H1 (cell line): Measurements from ENCODE around the gene MGAT5B. TPM values are rescaled to one million over a fixed set of nuclear protein-coding genes. Genes with fewer than 3 reads are reported as not detected.

Experiments
- CTCF ChIA-PET: fragments of 300-600 bp; sonication (Branson Sonifier 250); formaldehyde crosslinking; loops from one replicate; lab custom pipeline; 2021; ENCODE audit not compliant: partially characterized antibody; lab: Charles Lee
- POLR2A ChIA-PET: fragments of 300-600 bp; sonication (Branson Sonifier 250); formaldehyde crosslinking; loops from one replicate; lab custom pipeline; 2021; ENCODE audit warnings: inconsistent platforms; ENCODE audit not compliant: partially characterized antibody; lab: Charles Lee
- DNase-seq, 2 experiments: peaks; one replicate each; pipeline versions ENCODE4 v3.0.0 to v3.0.0-alpha.2; 2010 to 2022; ENCODE audit warnings: low spot score in 2 of 2, low read depth in 1 of 2, mixed read lengths in 1 of 2
- FAIRE-seq: peaks from 2 replicates; lab custom pipeline; 2011; peaks lifted over from hg19 to GRCh38; lab: Jason Lieb, UNC
- H2AFZ ChIP-seq: 2 replicates; pipeline ENCODE4 v1.8.1; 2012; ENCODE audit warnings: low read length, inconsistent platforms
- H2AK5ac ChIP-seq: 2 replicates; pipeline ENCODE4 v1.6.1; 2013; ENCODE audit warnings: low read depth, low read length
- H2BK120ac ChIP-seq: replicated peaks from 2 replicates; pipeline ENCODE3; 2013; ENCODE audit warnings: low read depth, low read length, inconsistent platforms
- H2BK12ac ChIP-seq: 2 replicates; pipeline ENCODE4 v1.6.1; 2013; ENCODE audit warnings: low read depth, low read length
- H2BK15ac ChIP-seq: 2 replicates; pipeline ENCODE4 v1.6.1; 2013; ENCODE audit warnings: low read length
- H2BK20ac ChIP-seq: 2 replicates; pipeline ENCODE4 v1.6.1; 2013; ENCODE audit warnings: low read length
- H2BK5ac ChIP-seq: 2 replicates; pipeline ENCODE4 v1.6.1; 2013; ENCODE audit warnings: low read depth, low read length
- H3K14ac ChIP-seq: 2 replicates; pipeline ENCODE4 v1.6.1; 2013; ENCODE audit warnings: inconsistent platforms; ENCODE audit not compliant: insufficient read length
- H3K18ac ChIP-seq: 2 replicates; pipeline ENCODE4 v1.6.1; 2013; ENCODE audit warnings: low read length; ENCODE audit errors: extremely low read depth
- H3K23ac ChIP-seq: 2 replicates; pipeline ENCODE4 v1.6.1; 2013; ENCODE audit warnings: inconsistent platforms; ENCODE audit not compliant: insufficient read length
- H3K23me2 ChIP-seq: 2 replicates; pipeline ENCODE4 v1.6.1; 2013; ENCODE audit warnings: low read depth, low read length
- H3K27ac ChIP-seq: 2 replicates; pipeline ENCODE4 v1.6.1; 2011; ENCODE audit warnings: low read depth, low read length, inconsistent platforms
- H3K27me3 ChIP-seq, 4 experiments: replicated peaks in 1 of 4; 1 replicate in 1 of 4; 2 replicates in 3 of 4; pipeline versions ENCODE4 v1.6.1 to v1.8.1; 2011 to 2013; ENCODE audit warnings: low read length in 3 of 4, mild to moderate bottlenecking in 3 of 4, inconsistent platforms in 2 of 4, mixed read lengths in 2 of 4, moderate library complexity in 1 of 4; ENCODE audit not compliant: control insufficient read depth in 3 of 4, insufficient read depth in 3 of 4; ENCODE audit errors: extremely low read depth in 1 of 4
- H3K36me3 ChIP-seq, 4 experiments: 2 replicates each; pipeline versions ENCODE4 v1.6.1 to v1.8.1; 2011 to 2013; ENCODE audit warnings: mild to moderate bottlenecking in 4 of 4, low read length in 3 of 4, moderate library complexity in 2 of 4, control low read depth in 1 of 4, inconsistent platforms in 1 of 4; ENCODE audit not compliant: insufficient read depth in 4 of 4, control insufficient read depth in 2 of 4
- H3K4ac ChIP-seq: replicated peaks from 2 replicates; pipeline ENCODE3; 2013; ENCODE audit warnings: low read length, low read depth, mixed read lengths, inconsistent platforms; ENCODE audit not compliant: insufficient read length
- H3K4me1 ChIP-seq, 4 experiments: replicated peaks in 1 of 4; 1 replicate in 1 of 4; 2 replicates in 3 of 4; pipeline versions ENCODE4 v1.6.1 to v1.8.1; 2011 to 2013; ENCODE audit warnings: low read length in 3 of 4, inconsistent platforms in 2 of 4, mixed read lengths in 1 of 4; ENCODE audit not compliant: insufficient read depth in 4 of 4, control insufficient read depth in 3 of 4
- H3K4me2 ChIP-seq, 2 experiments: 2 replicates each; pipeline versions ENCODE4 v1.6.1 to v1.8.1; 2011 to 2013; ENCODE audit warnings: low read depth in 2 of 2, low read length in 2 of 2, control low read depth in 1 of 2, inconsistent platforms in 1 of 2, mild to moderate bottlenecking in 1 of 2; ENCODE audit not compliant: insufficient read depth in 1 of 2
- H3K4me3 ChIP-seq, 4 experiments: fragments of 200-600, 300-600 bp in 1 of 4; sonication (generic), shearing (Covaris generic), sonication (Bioruptor Twin) in 1 of 4; 2 replicates each; pipeline versions ENCODE4 v1.5.1 to v1.8.1; 2011 to 2016; ENCODE audit warnings: low read length in 4 of 4, low read depth in 3 of 4, control low read depth in 2 of 4, inconsistent platforms in 2 of 4, mild to moderate bottlenecking in 2 of 4, mixed read lengths in 1 of 4, moderate library complexity in 1 of 4; ENCODE audit not compliant: insufficient read depth in 2 of 4; ENCODE audit errors: extremely low read depth in 1 of 4
- H3K56ac ChIP-seq: replicated peaks from 2 replicates; pipeline ENCODE3; 2013; ENCODE audit warnings: low read depth, mild to moderate bottlenecking, mixed read lengths, low read length, inconsistent platforms; ENCODE audit not compliant: insufficient read length
- H3K79me1 ChIP-seq: 2 replicates; pipeline ENCODE4 v1.6.1; 2013; ENCODE audit warnings: low read depth, low read length, control low read depth
- H3K79me2 ChIP-seq, 2 experiments: 2 replicates each; pipeline versions ENCODE4 v1.6.1 to v1.8.1; 2012 to 2013; ENCODE audit warnings: low read length in 2 of 2, mild to moderate bottlenecking in 2 of 2, inconsistent platforms in 1 of 2; ENCODE audit not compliant: insufficient read depth in 2 of 2, control insufficient read depth in 1 of 2
- H3K9ac ChIP-seq, 4 experiments: replicated peaks in 1 of 4; 1 replicate in 1 of 4; 2 replicates in 3 of 4; pipeline versions ENCODE4 v1.6.1 to v1.8.1; 2011 to 2013; ENCODE audit warnings: low read depth in 3 of 4, low read length in 3 of 4, control low read depth in 2 of 4, mild to moderate bottlenecking in 2 of 4, moderate library complexity in 2 of 4, inconsistent platforms in 1 of 4; ENCODE audit errors: extremely low read depth in 1 of 4
- H3K9me3 ChIP-seq, 2 experiments: 2 replicates each; pipeline versions ENCODE4 v1.6.1 to v1.8.1; 2012 to 2013; ENCODE audit warnings: mild to moderate bottlenecking in 2 of 2, moderate library complexity in 2 of 2, control low read depth in 1 of 2, inconsistent platforms in 1 of 2, low read depth in 1 of 2, low read length in 1 of 2, mixed read lengths in 1 of 2; ENCODE audit not compliant: insufficient read depth in 2 of 2
- H4K20me1 ChIP-seq, 2 experiments: replicated peaks in 1 of 2; 2 replicates each; pipeline versions ENCODE3 to v1.8.1; 2011 to 2013; ENCODE audit warnings: inconsistent platforms in 2 of 2, low read length in 2 of 2, mild to moderate bottlenecking in 1 of 2; ENCODE audit not compliant: insufficient read depth in 2 of 2, control insufficient read depth in 1 of 2
- H4K5ac ChIP-seq: 2 replicates; pipeline ENCODE4 v1.6.1; 2013; ENCODE audit warnings: low read length, low read depth, mixed read lengths, inconsistent platforms; ENCODE audit not compliant: insufficient read length
- H4K8ac ChIP-seq: 2 replicates; pipeline ENCODE4 v1.8.0; 2013; ENCODE audit warnings: mild to moderate bottlenecking, moderate library complexity, low read length, inconsistent platforms; ENCODE audit not compliant: insufficient read depth; ENCODE audit errors: extremely low read depth
- H4K91ac ChIP-seq: replicated peaks from 2 replicates; pipeline ENCODE3; 2013; ENCODE audit warnings: low read length, mixed read lengths, inconsistent platforms; ENCODE audit not compliant: insufficient read length
- CEBPB ChIP-seq: IDR thresholded peaks from 2 replicates; pipeline ENCODE4 v1.6.1; 2012; ENCODE audit warnings: low read depth, low read length
- KDM4A ChIP-seq: IDR thresholded peaks from one replicate; pipeline ENCODE4 v1.7.1; 2012; ENCODE audit warnings: low read depth, mild to moderate bottlenecking, moderate library complexity, low read length, inconsistent platforms; ENCODE audit not compliant: severe bottlenecking
- NRF1 ChIP-seq: IDR thresholded peaks from 2 replicates; pipeline ENCODE4 v1.6.1; 2011; ENCODE audit warnings: mild to moderate bottlenecking, low read depth, low read length, improper control_type of control experiment
- SAP30 ChIP-seq: fragments of 300-600 bp; sonication (generic); IDR thresholded peaks from 2 replicates; pipeline ENCODE4 v1.7.1; 2012; ENCODE audit warnings: low read length, moderate library complexity, mild to moderate bottlenecking, inconsistent platforms; ENCODE audit not compliant: insufficient read depth, insufficient replicate concordance
- TAF1 ChIP-seq: IDR thresholded peaks from 2 replicates; pipeline ENCODE4 v1.6.1; 2011; ENCODE audit warnings: mild to moderate bottlenecking, low read depth, low read length
- TAF7 ChIP-seq: optimal IDR thresholded peaks from 2 replicates; pipeline ENCODE3; 2011; ENCODE audit warnings: low read depth, mild to moderate bottlenecking, inconsistent platforms, low read length, moderate library complexity, borderline replicate concordance
- ZNF274 ChIP-seq: IDR thresholded peaks from 2 replicates; pipeline ENCODE4 v1.7.0; 2012; ENCODE audit warnings: low read length, borderline replicate concordance; ENCODE audit errors: extremely low read depth
- WGBS, 2 experiments: shearing (Covaris generic) in 1 of 2; methylation state at CpG; one replicate each; pipeline versions ENCODE4 v1.1.6 to v1.1.7; 2013 to 2015; ENCODE audit warnings: low lambda C conversion rate in 2 of 2, mixed read lengths in 2 of 2, inconsistent platforms in 1 of 2, low coverage in 1 of 2, missing lambda C conversion rate in 1 of 2; ENCODE audit not compliant: insufficient replicate concordance in 2 of 2, insufficient coverage in 1 of 2, insufficient read length in 1 of 2; ENCODE audit errors: extremely low coverage in 1 of 2, missing lambda C conversion rate in 1 of 2; 5-methylcytosine and 5-hydroxymethylcytosine counted together
- polyA plus RNA-seq, 7 experiments: library from polyadenylated mRNA; depleted of rRNA in 3 of 7; stranded (reverse) in 5 of 7; unstranded in 2 of 7; fragments of >200 nt in 5 of 7; fragments of 200-250 nt in 2 of 7; gene quantifications; 1 replicate in 5 of 7; 2 replicates in 1 of 7; 4 replicates in 1 of 7; pipeline versions ENCODE4 v1.2.1 to v1.2.3, GENCODE V29; 2011 to 2013; ENCODE audit warnings: missing spikeins in 2 of 7, mixed read lengths in 2 of 7
- total RNA-seq: library from RNA; stranded (reverse); fragmentation: NEBNext Ultra II Directional; extraction: Animal tissue kit (Norgen Biotek cat#: 25700); gene quantifications from 2 replicates; pipeline ENCODE4 v1.2.1, GENCODE V29; 2021
- TF ChIP-seq, protein P1 (sequence below): IDR thresholded peaks from 2 replicates; pipeline ENCODE4 v1.6.1; 2012; ENCODE audit warnings: low read length, inconsistent platforms
- TF ChIP-seq, protein P2 (sequence below): IDR thresholded peaks from 2 replicates; pipeline ENCODE4 v1.6.1; 2011; ENCODE audit warnings: low read depth, mild to moderate bottlenecking, low read length; ENCODE audit not compliant: insufficient read depth
- TF ChIP-seq, protein P3 (sequence below): IDR thresholded peaks from 2 replicates; pipeline ENCODE4 v1.6.1; 2011; ENCODE audit warnings: low read length, improper control_type of control experiment

MGAT5B gene
- total and polyA plus RNA-seq, 2 of the 8 experiments (the other 6 are each of a cell fraction or from before 2014, with no cell fraction given), result 7.9 to 8.2 TPM

DNA sequence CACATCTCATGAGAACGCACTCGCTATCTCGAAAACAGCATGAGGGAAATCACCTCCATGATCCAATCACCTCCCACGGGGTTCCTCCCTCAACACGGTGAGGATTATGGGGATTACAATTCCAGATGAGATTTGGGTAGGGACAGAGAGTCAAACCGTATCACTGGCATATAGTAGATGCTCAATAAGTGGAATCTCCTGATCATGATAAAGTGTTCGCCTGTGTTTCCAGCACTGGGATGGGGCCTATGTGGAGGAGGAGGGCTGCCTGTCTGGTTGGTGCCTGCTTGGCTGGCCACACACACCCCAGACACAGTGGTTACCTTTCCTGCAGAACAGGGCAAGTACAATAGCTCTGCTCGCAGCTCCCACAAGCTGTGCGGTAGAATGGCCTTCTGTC, 6.1 kb upstream of the MGAT5B start:
- no peak overlapping the region for H3K9ac ChIP-seq
- no peak overlapping the region for H3K27ac ChIP-seq
- no peak overlapping the region for H3K4me3 ChIP-seq
- peaks cover 0 to 2% (median under 1%) of the 10 kb centered on the region in 4 experiments; a peak in 3 of 7 replicates for H3K4me1 ChIP-seq
- no peaks in the 10 kb centered on the region for H3K79me1 ChIP-seq
- H3K14ac ChIP-seq, result no peak overlapping the region
- 94% methylated on average over 9 of the region's 9 CpGs; no CpG with 5 or more reads in 1 of the 2 experiments for WGBS, 2 experiments
- ChIA-PET POLR2A (no interaction called here), CTCF (interaction anchor here (0.9 kb wide), 1 partner anchor 204 kb away, joined by 3 read pairs; no protein-coding TSS in a partner anchor)
- H3K4ac ChIP-seq, result no peak overlapping the region
- H4K20me1 ChIP-seq, result no peaks in the 10 kb centered on the region
- no peak overlapping the region for H3K4me2 ChIP-seq
- no peak overlapping the region for H3K23ac ChIP-seq
- H2BK120ac ChIP-seq, result no peak overlapping the region
- H3K18ac ChIP-seq, result no peak overlapping the region
- no peak overlapping the region for H2BK20ac ChIP-seq
- no peak overlapping the region for H3K56ac ChIP-seq
- H3K36me3 ChIP-seq, result no peaks in the 10 kb centered on the region
- no peaks in the 10 kb centered on the region for H3K9me3 ChIP-seq
- no peaks in the 10 kb centered on the region; a peak in 3 of 7 replicates for H3K27me3 ChIP-seq
- H2AFZ ChIP-seq, result 0 out of 2 replicates have a peak overlapping the region, but pooled peaks have one; percentile 52
- no peak overlapping the region for H4K5ac ChIP-seq
- H3K79me2 ChIP-seq, result no peaks in the 10 kb centered on the region
- FAIRE-seq (no peak), DNase-seq (no peak)
- H3K23me2 ChIP-seq, result no peaks in the 10 kb centered on the region
- H2BK15ac ChIP-seq, result no peak overlapping the region
- H2BK5ac ChIP-seq, result no peak overlapping the region
- H2AK5ac ChIP-seq, result no peak overlapping the region
- no peak overlapping the region for H2BK12ac ChIP-seq
- H4K8ac ChIP-seq, result no peak overlapping the region
- no peak overlapping the region for H4K91ac ChIP-seq
- TF ChIP-seq, protein P1, sequence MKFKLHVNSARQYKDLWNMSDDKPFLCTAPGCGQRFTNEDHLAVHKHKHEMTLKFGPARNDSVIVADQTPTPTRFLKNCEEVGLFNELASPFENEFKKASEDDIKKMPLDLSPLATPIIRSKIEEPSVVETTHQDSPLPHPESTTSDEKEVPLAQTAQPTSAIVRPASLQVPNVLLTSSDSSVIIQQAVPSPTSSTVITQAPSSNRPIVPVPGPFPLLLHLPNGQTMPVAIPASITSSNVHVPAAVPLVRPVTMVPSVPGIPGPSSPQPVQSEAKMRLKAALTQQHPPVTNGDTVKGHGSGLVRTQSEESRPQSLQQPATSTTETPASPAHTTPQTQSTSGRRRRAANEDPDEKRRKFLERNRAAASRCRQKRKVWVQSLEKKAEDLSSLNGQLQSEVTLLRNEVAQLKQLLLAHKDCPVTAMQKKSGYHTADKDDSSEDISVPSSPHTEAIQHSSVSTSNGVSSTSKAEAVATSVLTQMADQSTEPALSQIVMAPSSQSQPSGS, result no peak
- TF ChIP-seq SAP30, result no peak
- TF ChIP-seq, protein P2, sequence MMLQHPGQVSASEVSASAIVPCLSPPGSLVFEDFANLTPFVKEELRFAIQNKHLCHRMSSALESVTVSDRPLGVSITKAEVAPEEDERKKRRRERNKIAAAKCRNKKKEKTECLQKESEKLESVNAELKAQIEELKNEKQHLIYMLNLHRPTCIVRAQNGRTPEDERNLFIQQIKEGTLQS, result no peak
- TF ChIP-seq TAF1, result no peak
- TF ChIP-seq KDM4A, result no peak
- TF ChIP-seq CEBPB, result no peak
- TF ChIP-seq TAF7, result no peak
- no peak for TF ChIP-seq NRF1
- TF ChIP-seq ZNF274, result no peak
- TF ChIP-seq, protein P3, sequence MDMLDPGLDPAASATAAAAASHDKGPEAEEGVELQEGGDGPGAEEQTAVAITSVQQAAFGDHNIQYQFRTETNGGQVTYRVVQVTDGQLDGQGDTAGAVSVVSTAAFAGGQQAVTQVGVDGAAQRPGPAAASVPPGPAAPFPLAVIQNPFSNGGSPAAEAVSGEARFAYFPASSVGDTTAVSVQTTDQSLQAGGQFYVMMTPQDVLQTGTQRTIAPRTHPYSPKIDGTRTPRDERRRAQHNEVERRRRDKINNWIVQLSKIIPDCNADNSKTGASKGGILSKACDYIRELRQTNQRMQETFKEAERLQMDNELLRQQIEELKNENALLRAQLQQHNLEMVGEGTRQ, result no peak
